ENCODE measurements around the gene NR3C1.
"Not testable (repeated sequence)": the region's sequence is repeated elsewhere in the genome, so short reads cannot be mapped to it uniquely, and the experiment has no call there.

Gene NR3C1

GRCh38 chr5:143336485-143336884, 67.0 kb downstream of the NR3C1 start:
- FAIRE-seq, result no peak
- no peak for TF ChIP-seq POLR2A (IDR thresholded peaks at IDR 0.05; ENCODE audit: low read depth, low read length)
- DNase-seq (ENCODE audit: insufficient read length, low spot score), result no peak

- FAIRE-seq (no peak), DNase-seq (ENCODE audit: insufficient read length, low spot score) (no peak)
- TF ChIP-seq POLR2A (IDR thresholded peaks at IDR 0.05; ENCODE audit: low read depth, low read length), result no peak
Observed at GRCh38 chr5:143334903-143335302, 68.6 kb downstream of the NR3C1 start.

GRCh38 chr5:143334380-143334779, 69.1 kb downstream of the NR3C1 start:
- not testable (repeated sequence) for FAIRE-seq

GRCh38 chr5:143331956-143332355, 71.5 kb downstream of the NR3C1 start:
- no peak for TF ChIP-seq POLR2A (IDR thresholded peaks at IDR 0.05; ENCODE audit: low read depth, low read length)
- FAIRE-seq, result no peak
- no peak for DNase-seq (ENCODE audit: insufficient read length, low spot score)

More at GRCh38 chr5:143334380-143334779, 69.1 kb downstream of the NR3C1 start:
- not testable (repeated sequence) for DNase-seq (ENCODE audit: insufficient read length, low spot score)

GRCh38 chr5:143329843-143330242, 73.6 kb downstream of the NR3C1 start:
- no peak for DNase-seq (ENCODE audit: insufficient read length, low spot score)
- TF ChIP-seq POLR2A (IDR thresholded peaks at IDR 0.05; ENCODE audit: low read depth, low read length), result no peak
- FAIRE-seq, result no peak

- DNase-seq (ENCODE audit: insufficient read length, low spot score), result no peak
- TF ChIP-seq POLR2A (IDR thresholded peaks at IDR 0.05; ENCODE audit: low read depth, low read length), result no peak
- no peak for FAIRE-seq
Observed at GRCh38 chr5:143328589-143329220, 74.8 kb downstream of the NR3C1 start.

GRCh38 chr5:143325086-143325485, 78.4 kb downstream of the NR3C1 start:
- not testable (repeated sequence) for DNase-seq (ENCODE audit: insufficient read length, low spot score); FAIRE-seq

GRCh38 chr5:143322931-143323630, 80.4 kb downstream of the NR3C1 start:
- not testable (repeated sequence) for FAIRE-seq; DNase-seq (ENCODE audit: insufficient read length, low spot score)

- DNase-seq (ENCODE audit: insufficient read length, low spot score) (no peak), FAIRE-seq (no peak)
Observed at GRCh38 chr5:143322176-143322575, 81.3 kb downstream of the NR3C1 start.

GRCh38 chr5:143319437-143320227, 83.9 kb downstream of the NR3C1 start:
- no peak for FAIRE-seq
- DNase-seq (ENCODE audit: insufficient read length, low spot score), result no peak
- TF ChIP-seq POLR2A (IDR thresholded peaks at IDR 0.05; ENCODE audit: low read depth, low read length), result no peak

More at GRCh38 chr5:143322176-143322575, 81.3 kb downstream of the NR3C1 start:
- TF ChIP-seq POLR2A (IDR thresholded peaks at IDR 0.05; ENCODE audit: low read depth, low read length), result no peak

- FAIRE-seq, result no peak
- no peak for DNase-seq (ENCODE audit: insufficient read length, low spot score)
Observed at GRCh38 chr5:143318833-143319232, 84.7 kb downstream of the NR3C1 start.

GRCh38 chr5:143318270-143318669, 85.2 kb downstream of the NR3C1 start:
- DNase-seq (ENCODE audit: insufficient read length, low spot score) (no peak), FAIRE-seq (peak; percentile 66)
- no peak for TF ChIP-seq POLR2A (IDR thresholded peaks at IDR 0.05; ENCODE audit: low read depth, low read length)

More at GRCh38 chr5:143318833-143319232, 84.7 kb downstream of the NR3C1 start:
- no peak for TF ChIP-seq POLR2A (IDR thresholded peaks at IDR 0.05; ENCODE audit: low read depth, low read length)

GRCh38 chr5:143316844-143317631, 86.4 kb downstream of the NR3C1 start:
- no peak for TF ChIP-seq POLR2A (IDR thresholded peaks at IDR 0.05; ENCODE audit: low read depth, low read length)
- no peak for FAIRE-seq

GRCh38 chr5:143316337-143316736, 87.1 kb downstream of the NR3C1 start:
- no peak for FAIRE-seq
- no peak for DNase-seq (ENCODE audit: insufficient read length, low spot score)
- no peak for TF ChIP-seq POLR2A (IDR thresholded peaks at IDR 0.05; ENCODE audit: low read depth, low read length)

More at GRCh38 chr5:143316844-143317631, 86.4 kb downstream of the NR3C1 start:
- DNase-seq (ENCODE audit: insufficient read length, low spot score), result no peak

Measured in H54 (cell line).